ENCODE measurements around the gene KCNC1.

The KCNC1 gene

DNA sequence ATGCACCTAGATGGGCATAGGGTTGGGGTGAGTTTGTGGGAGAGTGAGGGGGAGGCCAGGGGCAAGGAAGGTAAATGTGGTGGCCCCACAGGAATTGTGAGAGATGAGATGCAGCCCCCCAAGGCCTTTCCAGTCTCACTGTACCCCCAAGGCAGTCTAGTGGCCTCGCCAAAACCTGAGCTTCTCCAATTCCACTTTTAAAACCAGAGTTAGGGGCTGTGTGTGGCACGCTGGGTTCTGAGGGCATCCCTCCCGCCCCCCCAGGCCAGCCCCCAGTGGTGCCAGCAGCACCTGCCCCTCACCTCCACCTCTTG is 40.4 kb downstream of the KCNC1 start:
- Histone ChIP-seq H3K27me3 (ENCODE audit: insufficient read depth, low read length) (no peaks in the 10 kb centered on the region), H3K4me3 (ENCODE audit: low read depth, low read length, poor library complexity, severe bottlenecking) (no peak overlapping the region), H3K36me3 (ENCODE audit: insufficient read depth, low read length) (no peaks in the 10 kb centered on the region), H4K20me1 (ENCODE audit: insufficient read depth, low read length) (no peaks in the 10 kb centered on the region), H3K9me2 (ENCODE audit: low read depth, low read length) (no peaks in the 10 kb centered on the region), H3K4me1 (ENCODE audit: insufficient read depth, low read length, severe bottlenecking) (no peaks in the 10 kb centered on the region), H3K27ac (ENCODE audit: low read depth, low read length, poor library complexity, severe bottlenecking) (no peak overlapping the region), H3K9ac (ENCODE audit: low read length) (no peak overlapping the region), H2AFZ (ENCODE audit: low read length) (no peak overlapping the region), H3F3A (ENCODE audit: insufficient read depth, low read length) (no peaks in the 10 kb centered on the region), H3K79me2 (ENCODE audit: insufficient read depth, low read length) (no peaks in the 10 kb centered on the region), H3K9me3 (ENCODE audit: low read length) (no peaks in the 10 kb centered on the region), H3K4me2 (ENCODE audit: low read length) (no peak overlapping the region)
- TF ChIP-seq, protein P1, sequence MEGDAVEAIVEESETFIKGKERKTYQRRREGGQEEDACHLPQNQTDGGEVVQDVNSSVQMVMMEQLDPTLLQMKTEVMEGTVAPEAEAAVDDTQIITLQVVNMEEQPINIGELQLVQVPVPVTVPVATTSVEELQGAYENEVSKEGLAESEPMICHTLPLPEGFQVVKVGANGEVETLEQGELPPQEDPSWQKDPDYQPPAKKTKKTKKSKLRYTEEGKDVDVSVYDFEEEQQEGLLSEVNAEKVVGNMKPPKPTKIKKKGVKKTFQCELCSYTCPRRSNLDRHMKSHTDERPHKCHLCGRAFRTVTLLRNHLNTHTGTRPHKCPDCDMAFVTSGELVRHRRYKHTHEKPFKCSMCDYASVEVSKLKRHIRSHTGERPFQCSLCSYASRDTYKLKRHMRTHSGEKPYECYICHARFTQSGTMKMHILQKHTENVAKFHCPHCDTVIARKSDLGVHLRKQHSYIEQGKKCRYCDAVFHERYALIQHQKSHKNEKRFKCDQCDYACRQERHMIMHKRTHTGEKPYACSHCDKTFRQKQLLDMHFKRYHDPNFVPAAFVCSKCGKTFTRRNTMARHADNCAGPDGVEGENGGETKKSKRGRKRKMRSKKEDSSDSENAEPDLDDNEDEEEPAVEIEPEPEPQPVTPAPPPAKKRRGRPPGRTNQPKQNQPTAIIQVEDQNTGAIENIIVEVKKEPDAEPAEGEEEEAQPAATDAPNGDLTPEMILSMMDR (IDR thresholded peaks at IDR 0.05; ENCODE audit: low read length): no peak
- TF ChIP-seq EZH2 (IDR thresholded peaks at IDR 0.05; ENCODE audit: borderline replicate concordance, low read length): no peak

DNA sequence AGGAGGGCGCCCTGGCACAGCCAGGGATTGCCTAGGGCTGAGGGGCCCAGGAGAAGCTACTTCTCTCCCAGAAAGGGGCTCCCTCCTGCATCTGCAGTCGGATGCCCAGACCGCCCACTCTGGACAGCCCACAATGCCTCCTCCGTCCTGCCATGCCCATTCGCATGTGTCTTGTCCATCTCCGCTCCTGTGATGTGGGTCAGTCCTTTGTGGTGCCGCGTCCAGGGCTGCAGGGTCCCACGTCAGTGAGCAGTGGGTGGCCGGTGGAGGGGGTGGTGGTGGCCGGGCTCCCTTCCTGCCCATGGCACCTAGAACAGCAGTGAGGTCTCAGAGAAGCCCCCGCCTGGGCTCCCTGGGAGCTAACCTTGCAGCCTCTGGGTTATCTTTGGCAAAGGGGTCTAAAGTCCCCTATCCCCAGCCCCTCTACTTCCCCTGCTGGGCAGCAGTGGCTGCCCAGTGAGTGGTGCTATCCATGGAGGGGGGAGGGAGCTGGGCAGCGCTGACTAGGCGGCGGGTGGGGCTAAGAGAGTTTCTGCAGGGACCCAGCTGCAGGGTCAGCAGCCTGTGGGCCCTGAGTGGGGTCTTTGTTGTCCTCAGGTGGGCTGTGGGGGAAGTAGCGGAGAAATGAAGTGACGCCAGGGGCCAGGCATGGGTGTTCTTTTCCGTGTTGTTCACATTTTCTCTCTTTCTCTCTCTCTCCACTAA is 41.1 kb downstream of the KCNC1 start:
- H3K4me1 ChIP-seq (ENCODE audit: insufficient read depth, low read length, severe bottlenecking): no peaks in the 10 kb centered on the region
- H2AFZ ChIP-seq (ENCODE audit: low read length): no peak overlapping the region
- TF ChIP-seq, protein P1 (IDR thresholded peaks at IDR 0.05; ENCODE audit: low read length): no peak
- no peak for TF ChIP-seq EZH2 (IDR thresholded peaks at IDR 0.05; ENCODE audit: borderline replicate concordance, low read length)
- H3K4me3 ChIP-seq (ENCODE audit: low read depth, low read length, poor library complexity, severe bottlenecking): no peak overlapping the region
- no peak overlapping the region for H3K9ac ChIP-seq (ENCODE audit: low read length)
- no peaks in the 10 kb centered on the region for H3K9me2 ChIP-seq (ENCODE audit: low read depth, low read length)
- H3K4me2 ChIP-seq (ENCODE audit: low read length): no peak overlapping the region
- no peaks in the 10 kb centered on the region for H4K20me1 ChIP-seq (ENCODE audit: insufficient read depth, low read length)
- H3K79me2 ChIP-seq (ENCODE audit: insufficient read depth, low read length): no peaks in the 10 kb centered on the region
- H3K36me3 ChIP-seq (ENCODE audit: insufficient read depth, low read length): no peaks in the 10 kb centered on the region
- no peaks in the 10 kb centered on the region for H3K9me3 ChIP-seq (ENCODE audit: low read length)
- no peaks in the 10 kb centered on the region for H3F3A ChIP-seq (ENCODE audit: insufficient read depth, low read length)
- no peak overlapping the region for H3K27ac ChIP-seq (ENCODE audit: low read depth, low read length, poor library complexity, severe bottlenecking)
- no peaks in the 10 kb centered on the region for H3K27me3 ChIP-seq (ENCODE audit: insufficient read depth, low read length)

DNA sequence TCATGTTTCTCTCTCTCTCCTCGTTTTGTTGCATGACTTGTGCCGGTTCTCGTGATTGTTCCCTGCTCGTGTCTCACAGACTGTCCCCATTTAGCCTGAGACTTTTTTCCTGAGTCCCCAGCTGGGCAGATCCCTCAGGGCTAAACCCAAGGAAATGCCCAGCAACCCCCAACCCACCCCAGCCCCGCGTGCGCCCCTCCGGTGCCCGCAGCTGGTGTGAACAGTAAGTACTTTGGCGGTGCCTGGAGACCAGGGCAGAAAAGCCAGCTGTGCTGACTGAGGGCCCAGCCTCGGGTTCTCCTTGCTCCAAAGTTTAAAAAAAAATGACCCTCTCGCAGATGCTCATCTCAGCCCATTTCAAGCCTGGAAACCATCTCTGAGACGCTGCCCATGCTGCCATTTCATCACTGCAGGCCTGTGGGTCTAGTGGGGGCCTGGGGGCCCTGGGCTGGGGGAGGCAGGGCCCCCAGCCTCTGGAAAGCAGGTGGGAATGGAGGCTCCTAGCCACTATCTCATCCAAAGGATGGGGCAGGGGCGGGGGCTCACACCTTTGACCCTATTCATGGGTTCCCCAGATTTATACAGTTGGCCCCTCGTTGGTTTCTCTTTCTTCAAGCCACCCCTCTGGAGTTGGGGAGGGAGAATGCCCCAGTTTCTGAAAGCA is 41.8 kb downstream of the KCNC1 start:
- TF ChIP-seq, protein P1 (IDR thresholded peaks at IDR 0.05; ENCODE audit: low read length): no peak
- TF ChIP-seq EZH2 (IDR thresholded peaks at IDR 0.05; ENCODE audit: borderline replicate concordance, low read length): no peak
- no peaks in the 10 kb centered on the region for H3K9me2 ChIP-seq (ENCODE audit: low read depth, low read length)
- no peak overlapping the region for H3K4me2 ChIP-seq (ENCODE audit: low read length)
- H3K9me3 ChIP-seq (ENCODE audit: low read length): no peaks in the 10 kb centered on the region
- H3K36me3 ChIP-seq (ENCODE audit: insufficient read depth, low read length): no peaks in the 10 kb centered on the region
- H2AFZ ChIP-seq (ENCODE audit: low read length): no peak overlapping the region
- no peaks in the 10 kb centered on the region for H3K79me2 ChIP-seq (ENCODE audit: insufficient read depth, low read length)
- no peaks in the 10 kb centered on the region for H3K4me1 ChIP-seq (ENCODE audit: insufficient read depth, low read length, severe bottlenecking)
- no peak overlapping the region for H3K9ac ChIP-seq (ENCODE audit: low read length)
- H3K4me3 ChIP-seq (ENCODE audit: low read depth, low read length, poor library complexity, severe bottlenecking): no peak overlapping the region
- H3F3A ChIP-seq (ENCODE audit: insufficient read depth, low read length): no peaks in the 10 kb centered on the region
- no peak overlapping the region for H3K27ac ChIP-seq (ENCODE audit: low read depth, low read length, poor library complexity, severe bottlenecking)
- H3K27me3 ChIP-seq (ENCODE audit: insufficient read depth, low read length): no peaks in the 10 kb centered on the region
- H4K20me1 ChIP-seq (ENCODE audit: insufficient read depth, low read length): no peaks in the 10 kb centered on the region

Data from OCI-LY1 (cell line).